ENCODE data around the gene ZNF862.

- no peak for TF ChIP-seq POLR2A (IDR thresholded peaks at IDR 0.05; ENCODE audit: low read depth, low read length)
- no peak for TF ChIP-seq FOS (IDR thresholded peaks at IDR 0.05; ENCODE audit: borderline replicate concordance, extremely low read depth, insufficient read length)
- TF ChIP-seq RBBP5 (conservative IDR thresholded peaks at IDR 0.05): no peak
- TF ChIP-seq POLR2AphosphoS5 (IDR thresholded peaks at IDR 0.05; ENCODE audit: low read length): no peak
- TF ChIP-seq NFYA (IDR thresholded peaks at IDR 0.05; ENCODE audit: borderline replicate concordance, low read depth, low read length): no peak
- no peak for TF ChIP-seq CTCF (IDR thresholded peaks at IDR 0.05 in 2 of 3, conservative IDR thresholded peaks at IDR 0.05 in 1 of 3; ENCODE audit: control insufficient read depth in 2 of 3, extremely low read depth in 1 of 3, insufficient read depth in 1 of 3, low read depth in 3 of 3, low read length in 3 of 3)
- no peak for TF ChIP-seq YY1 (IDR thresholded peaks at IDR 0.05; ENCODE audit: low read depth, low read length)
- no peak for TF ChIP-seq KDM1A (IDR thresholded peaks at IDR 0.05; ENCODE audit: borderline replicate concordance)
- TF ChIP-seq, protein P1, sequence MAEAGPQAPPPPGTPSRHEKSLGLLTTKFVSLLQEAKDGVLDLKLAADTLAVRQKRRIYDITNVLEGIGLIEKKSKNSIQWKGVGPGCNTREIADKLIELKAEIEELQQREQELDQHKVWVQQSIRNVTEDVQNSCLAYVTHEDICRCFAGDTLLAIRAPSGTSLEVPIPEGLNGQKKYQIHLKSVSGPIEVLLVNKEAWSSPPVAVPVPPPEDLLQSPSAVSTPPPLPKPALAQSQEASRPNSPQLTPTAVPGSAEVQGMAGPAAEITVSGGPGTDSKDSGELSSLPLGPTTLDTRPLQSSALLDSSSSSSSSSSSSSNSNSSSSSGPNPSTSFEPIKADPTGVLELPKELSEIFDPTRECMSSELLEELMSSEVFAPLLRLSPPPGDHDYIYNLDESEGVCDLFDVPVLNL (IDR thresholded peaks at IDR 0.05; ENCODE audit: low read depth, low read length): no peak
Observed at GRCh38 chr7:149866779-149867447, 28.7 kb downstream of the ZNF862 start.

All from GM12878 (cell line).